PC-3 (cell line): ENCODE results near the gene GPR26. TPM values are rescaled to one million over a fixed set of nuclear protein-coding genes. Genes with fewer than 3 reads are reported as not detected.

Source experiments
- ATAC-seq: fragments of 200-7000 bp; cut with Tn5 transposase; 2 replicates; pipeline ENCODE4 v1.9.1; 2020; ENCODE audit warnings: mild to moderate bottlenecking, moderate library complexity
- BruUV-seq: library from RNA; stranded (reverse); fragments of 400-500 nt; replicated peaks from 2 replicates; lab custom pipeline; 2021; lab: Mats Ljungman, UMichigan
- CTCF ChIA-PET: fragments of 300-600 bp; sonication (Branson Sonifier 250); formaldehyde crosslinking; loops from one replicate; lab custom pipeline; 2022; ENCODE audit warnings: antibody characterized with exemption; lab: Charles Lee
- POLR2A ChIA-PET: fragments of 300-600 bp; sonication (Branson Sonifier 250); formaldehyde crosslinking; loops from one replicate; lab custom pipeline; 2022; ENCODE audit warnings: antibody characterized with exemption; ENCODE audit not compliant: unreplicated experiment; lab: Charles Lee
- DNase-seq: peaks from one replicate; pipeline ENCODE4 v3.0.0-alpha.2; 2015
- H2AFZ ChIP-seq: fragments of 300-600 bp; sonication (generic); 2 replicates; pipeline ENCODE4 v1.6.0; 2016; ENCODE audit warnings: antibody characterized with exemption, low read length
- H3F3A ChIP-seq: fragments of 300-600 bp; sonication (generic); one replicate; pipeline ENCODE4 v1.6.0; 2017; ENCODE audit warnings: antibody characterized with exemption, low read length, control low read depth, mild to moderate bottlenecking; ENCODE audit not compliant: unreplicated experiment
- H3K27ac ChIP-seq: fragments of 300-600 bp; sonication (generic); 2 replicates; pipeline ENCODE4 v1.5.1; 2016; ENCODE audit warnings: mild to moderate bottlenecking, low read length
- H3K27me3 ChIP-seq: fragments of 300-600 bp; sonication (generic); 2 replicates; pipeline ENCODE4 v1.6.1; 2016; ENCODE audit warnings: low read length, mixed read lengths
- H3K36me3 ChIP-seq: fragments of 300-600 bp; sonication (generic); 2 replicates; pipeline ENCODE4 v1.6.1; 2016; ENCODE audit warnings: low read depth, mixed run types, low read length, mixed read lengths
- H3K4me1 ChIP-seq: fragments of 300-600 bp; sonication (generic); 2 replicates; pipeline ENCODE4 v1.5.1; 2016; ENCODE audit warnings: low read length; ENCODE audit not compliant: insufficient read depth
- H3K4me2 ChIP-seq: fragments of 300-600 bp; sonication (generic); 2 replicates; pipeline ENCODE4 v1.6.0; 2016; ENCODE audit warnings: low read length
- H3K4me3 ChIP-seq: fragments of 300-600 bp; sonication (generic); 2 replicates; pipeline ENCODE4 v1.5.1; 2016; ENCODE audit warnings: mild to moderate bottlenecking, low read length, mixed read lengths
- H3K79me2 ChIP-seq: fragments of 300-600 bp; sonication (generic); 2 replicates; pipeline ENCODE4 v1.6.1; 2017; ENCODE audit warnings: low read length, mixed read lengths
- H3K9ac ChIP-seq: fragments of 300-600 bp; sonication (generic); 2 replicates; pipeline ENCODE4 v1.6.0; 2016; ENCODE audit warnings: mild to moderate bottlenecking, low read length
- H3K9me2 ChIP-seq: fragments of 300-600 bp; sonication (generic); replicated peaks from 2 replicates; pipeline ENCODE4 v1.6.1; 2016; ENCODE audit warnings: mixed run types, low read length, mixed read lengths
- H3K9me3 ChIP-seq: fragments of 300-600 bp; sonication (generic); 2 replicates; pipeline ENCODE4 v1.6.1; 2016; ENCODE audit warnings: low read length, mixed read lengths
- H4K20me1 ChIP-seq: fragments of 300-600 bp; sonication (generic); 2 replicates; pipeline ENCODE4 v1.6.1; 2016; ENCODE audit warnings: low read length, mixed read lengths
- CTCF ChIP-seq: fragments of 300-600 bp; sonication (generic); conservative IDR thresholded peaks from 2 replicates; pipeline ENCODE4 v1.5.1; 2017; ENCODE audit warnings: antibody characterized with exemption, low read depth, mild to moderate bottlenecking, low read length
- EZH2 ChIP-seq: fragments of 300-600 bp; sonication (generic); IDR thresholded peaks from one replicate; pipeline ENCODE4 v1.6.1; 2017; ENCODE audit warnings: antibody characterized with exemption, mild to moderate bottlenecking, low read length; ENCODE audit not compliant: unreplicated experiment
- EZH2phosphoT487 ChIP-seq: fragments of 300-600 bp; sonication (generic); IDR thresholded peaks from 2 replicates; pipeline ENCODE4 v1.6.1; 2018; ENCODE audit warnings: mild to moderate bottlenecking, antibody characterized with exemption, low read length, borderline replicate concordance
- intact Hi-C: fragments of 100-400 bp; cut with micrococcal nuclease; formaldehyde crosslinking; loops from 2 replicates; pipeline ENCODE4 v1.9.0; 2023
- total RNA-seq: library from RNA; depleted of rRNA; stranded (reverse); fragments of >200 nt; gene quantifications from 2 replicates; pipeline ENCODE4 v1.2.3, GENCODE V29; 2014

The GPR26 gene
- total RNA-seq, 1 experiment from 2014 or later, result not detected

- H3K36me3 ChIP-seq, result no peaks in the 10 kb centered on the region
- H3K4me2 ChIP-seq, result no peak overlapping the region
- H3K79me2 ChIP-seq, result no peaks in the 10 kb centered on the region
- BruUV-seq, result no TSS peak
- H3K9me2 ChIP-seq, result no peaks in the 10 kb centered on the region
- ChIA-PET POLR2A (no interaction called here), CTCF (no interaction called here)
- no peak for TF ChIP-seq EZH2
- TF ChIP-seq CTCF, result no peak
- TF ChIP-seq EZH2phosphoT487, result no peak
- H3F3A ChIP-seq, result no peaks in the 10 kb centered on the region
- H2AFZ ChIP-seq, result no peak overlapping the region
- no peaks in the 10 kb centered on the region for H3K4me1 ChIP-seq
- no peaks in the 10 kb centered on the region for H3K9me3 ChIP-seq
- H4K20me1 ChIP-seq, result no peaks in the 10 kb centered on the region
- no peak overlapping the region for H3K4me3 ChIP-seq
- DNase-seq (no peak), ATAC-seq (no peak)
- H3K27me3 ChIP-seq, result no peaks in the 10 kb centered on the region
- H3K27ac ChIP-seq, result no peak overlapping the region
- intact Hi-C loops, result no loop called here
- no peak overlapping the region for H3K9ac ChIP-seq
Measured at GRCh38 chr10:123655751-123656150, 10.4 kb upstream of the GPR26 start.

- Histone ChIP-seq H3K27ac (no peak overlapping the region), H3K9me2 (no peaks in the 10 kb centered on the region), H3K27me3 (no peaks in the 10 kb centered on the region), H3F3A (no peaks in the 10 kb centered on the region), H3K4me2 (no peak overlapping the region), H3K4me1 (no peaks in the 10 kb centered on the region), H2AFZ (no peak overlapping the region), H3K9ac (no peak overlapping the region), H3K36me3 (no peaks in the 10 kb centered on the region), H3K79me2 (no peaks in the 10 kb centered on the region), H3K9me3 (no peaks in the 10 kb centered on the region), H3K4me3 (no peak overlapping the region), H4K20me1 (no peaks in the 10 kb centered on the region)
- intact Hi-C loops, result no loop called here
- TF ChIP-seq CTCF, result no peak
- no peak for TF ChIP-seq EZH2phosphoT487
- TF ChIP-seq EZH2, result no peak
- DNase-seq (no peak), ATAC-seq (no peak)
- BruUV-seq, result no TSS peak
- ChIA-PET POLR2A (no interaction called here), CTCF (no interaction called here)
Measured at GRCh38 chr10:123663522-123663921, 2.6 kb upstream of the GPR26 start.

- no peak for DNase-seq
- H3K9ac ChIP-seq, result no peak overlapping the region
- no peak overlapping the region for H2AFZ ChIP-seq
- intact Hi-C loops, result no loop called here
- peaks cover 4% of the 10 kb centered on the region for H3K27me3 ChIP-seq
- BruUV-seq, result no TSS peak
- H4K20me1 ChIP-seq, result no peaks in the 10 kb centered on the region
- no peaks in the 10 kb centered on the region for H3K36me3 ChIP-seq
- no peaks in the 10 kb centered on the region for H3K9me3 ChIP-seq
- ChIA-PET CTCF (no interaction called here), POLR2A (no interaction called here)
- TF ChIP-seq EZH2phosphoT487 (no peak), EZH2 (no peak), CTCF (no peak)
- H3K4me2 ChIP-seq, result no peak overlapping the region
- H3K9me2 ChIP-seq, result no peaks in the 10 kb centered on the region
- H3F3A ChIP-seq, result no peaks in the 10 kb centered on the region
- no peak overlapping the region for H3K27ac ChIP-seq
- H3K4me1 ChIP-seq, result no peaks in the 10 kb centered on the region
- ATAC-seq, result no peak
- H3K79me2 ChIP-seq, result no peaks in the 10 kb centered on the region
- H3K4me3 ChIP-seq, result no peak overlapping the region
Measured at GRCh38 chr10:123665491-123666286, 466 bp upstream of the GPR26 start.
